Keratinocyte (primary cell): ENCODE data around the gene FUOM.

Source experiments
- CTCF ChIP-seq, 3 experiments: IDR thresholded peaks in 1 of 3; conservative IDR thresholded peaks in 1 of 3; optimal IDR thresholded peaks in 1 of 3; 2 replicates in 2 of 3; 3 replicates in 1 of 3; pipeline versions ENCODE3 to v1.5.1; 2011; ENCODE audit warnings: low read length in 3 of 3, mild to moderate bottlenecking in 3 of 3, moderate library complexity in 2 of 3, control low read depth in 1 of 3, inconsistent platforms in 1 of 3; ENCODE audit not compliant: insufficient read depth in 2 of 3; ENCODE audit errors: extremely low read depth in 1 of 3
- EZH2 ChIP-seq: IDR thresholded peaks from one replicate; pipeline ENCODE4 v1.6.1; 2012; ENCODE audit warnings: inconsistent platforms, mild to moderate bottlenecking, low read length, moderate library complexity

GRCh38 chr10:133350283-133350949 lies 7.4 kb downstream of the FUOM start:
- no peak for TF ChIP-seq CTCF (optimal IDR thresholded peaks at IDR 0.05 in 1 of 3, IDR thresholded peaks at IDR 0.05 in 1 of 3, conservative IDR thresholded peaks at IDR 0.05 in 1 of 3; ENCODE audit: extremely low read depth in 1 of 3, insufficient read depth in 2 of 3, low read length in 3 of 3)
- TF ChIP-seq EZH2: no peak
